ENCODE measurements around the gene MRPL55.

MRPL55 gene

DNA sequence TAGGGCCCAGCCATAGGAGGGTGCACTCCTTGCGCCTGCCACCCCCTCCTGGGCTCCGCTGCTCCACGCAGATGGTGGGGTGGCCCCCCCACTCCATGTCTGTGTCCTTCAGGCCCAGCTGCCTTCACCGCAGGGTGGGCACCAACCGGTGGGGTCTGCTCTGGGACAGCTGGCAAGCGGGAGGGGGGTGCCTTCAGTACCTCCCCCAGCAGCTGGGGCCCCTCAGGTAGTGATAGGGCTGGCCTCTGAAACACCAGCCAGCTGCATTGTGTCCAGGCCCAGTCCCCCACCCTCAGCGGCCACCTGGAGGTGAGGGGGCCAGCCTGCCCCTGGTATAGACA lies 41.0 kb upstream of the MRPL55 start:
- TF ChIP-seq YY1 (IDR thresholded peaks at IDR 0.05; ENCODE audit: low read depth) = no peak

- TF ChIP-seq EP300 (IDR thresholded peaks at IDR 0.05; ENCODE audit: borderline replicate concordance) = no peak
Measured at GRCh38 chr1:228149406-228150119, 40.5 kb upstream of the MRPL55 start, which contains the start of gene GJC2. Gene GJC2, plus strand, starts transcription at chr1:228149930. Its CDS starts 7,829 bp downstream, at chr1:228157759.

DNA sequence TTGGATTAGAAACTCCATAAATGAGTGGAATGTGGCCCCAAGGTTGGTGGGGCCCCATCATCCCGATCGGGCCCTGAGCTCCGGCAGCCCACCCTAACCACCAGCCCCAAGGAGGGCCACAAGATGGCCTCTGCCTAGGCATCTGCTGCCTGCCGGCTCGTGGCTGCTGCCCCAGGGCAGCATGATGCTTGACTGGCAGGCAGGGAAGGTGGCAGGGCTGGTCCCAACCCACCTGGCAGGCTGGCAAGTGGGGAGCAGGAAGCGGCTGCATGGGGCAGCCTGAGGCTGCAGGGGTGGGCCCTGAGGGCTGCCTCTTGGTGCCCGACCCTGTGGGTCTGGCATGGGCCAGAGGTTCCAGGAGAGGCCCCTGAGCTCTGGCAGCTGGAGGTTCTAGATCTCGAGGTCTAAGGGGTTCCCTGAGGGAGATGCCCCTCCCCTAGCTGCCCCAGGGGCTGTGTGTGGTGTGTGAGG lies 39.9 kb upstream of the MRPL55 start:
- TF ChIP-seq REST (IDR thresholded peaks at IDR 0.05; ENCODE audit: low read depth) (no peak), EGR1 (IDR thresholded peaks at IDR 0.05) (no peak), TCF12 (IDR thresholded peaks at IDR 0.05; ENCODE audit: low read depth) (no peak), EP300 (IDR thresholded peaks at IDR 0.05; ENCODE audit: borderline replicate concordance) (no peak), CEBPB (IDR thresholded peaks at IDR 0.05) (no peak), TAF1 (IDR thresholded peaks at IDR 0.05; ENCODE audit: low read depth) (no peak), MAX (IDR thresholded peaks at IDR 0.05) (no peak), TEAD4 (IDR thresholded peaks at IDR 0.05) (no peak), ZBTB7A (IDR thresholded peaks at IDR 0.05; ENCODE audit: low read depth) (no peak), USF1 (IDR thresholded peaks at IDR 0.05) (no peak), CREB1 (IDR thresholded peaks at IDR 0.05; ENCODE audit: low read depth) (no peak)

- TF ChIP-seq RAD21 (IDR thresholded peaks at IDR 0.05; ENCODE audit: low read depth) (no peak), TEAD4 (IDR thresholded peaks at IDR 0.05) (no peak), ZBTB7A (IDR thresholded peaks at IDR 0.05; ENCODE audit: low read depth) (no peak), FOXM1 (IDR thresholded peaks at IDR 0.05; ENCODE audit: borderline replicate concordance, low read depth) (no peak), YY1 (IDR thresholded peaks at IDR 0.05; ENCODE audit: low read depth) (no peak), MAX (IDR thresholded peaks at IDR 0.05) (no peak), EGR1 (IDR thresholded peaks at IDR 0.05) (no peak)
Measured at GRCh38 chr1:228148196-228148861, 39.2 kb upstream of the MRPL55 start.

DNA sequence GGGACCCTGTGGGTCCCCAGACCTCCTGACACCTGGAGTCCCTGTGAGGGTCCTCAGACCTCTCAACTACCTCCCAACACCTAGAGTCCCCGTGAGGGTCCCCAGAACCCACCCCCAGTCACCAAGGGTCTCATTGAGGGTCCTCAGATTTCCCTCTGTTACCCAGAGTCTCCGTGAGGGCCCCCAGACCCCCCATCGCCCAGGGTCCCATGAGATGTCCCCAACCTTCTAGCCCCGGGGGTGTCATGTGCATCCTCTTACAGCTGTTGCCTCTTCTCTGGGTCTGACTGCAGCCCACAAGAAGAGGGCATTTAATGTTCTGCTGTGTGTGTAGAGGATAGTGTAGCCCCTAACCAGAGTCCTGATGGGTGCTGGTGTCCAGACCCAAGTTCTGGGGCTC lies 38.7 kb upstream of the MRPL55 start:
- no peak for TF ChIP-seq NFIC (IDR thresholded peaks at IDR 0.05)
- no peak for TF ChIP-seq TAF1 (IDR thresholded peaks at IDR 0.05; ENCODE audit: low read depth)

GRCh38 chr1:228147151-228147693 lies 38.1 kb upstream of the MRPL55 start:
- no peak for TF ChIP-seq MAX (IDR thresholded peaks at IDR 0.05)
- TF ChIP-seq CREB1 (IDR thresholded peaks at IDR 0.05; ENCODE audit: low read depth) = no peak
- TF ChIP-seq ZBTB7A (IDR thresholded peaks at IDR 0.05; ENCODE audit: low read depth) = no peak
- no peak for TF ChIP-seq TAF1 (IDR thresholded peaks at IDR 0.05; ENCODE audit: low read depth)
- TF ChIP-seq RAD21 (IDR thresholded peaks at IDR 0.05; ENCODE audit: low read depth) = no peak
- TF ChIP-seq NFIC (IDR thresholded peaks at IDR 0.05) = no peak
- TF ChIP-seq YY1 (IDR thresholded peaks at IDR 0.05; ENCODE audit: low read depth) = no peak
- no peak for TF ChIP-seq FOXM1 (IDR thresholded peaks at IDR 0.05; ENCODE audit: borderline replicate concordance, low read depth)

DNA sequence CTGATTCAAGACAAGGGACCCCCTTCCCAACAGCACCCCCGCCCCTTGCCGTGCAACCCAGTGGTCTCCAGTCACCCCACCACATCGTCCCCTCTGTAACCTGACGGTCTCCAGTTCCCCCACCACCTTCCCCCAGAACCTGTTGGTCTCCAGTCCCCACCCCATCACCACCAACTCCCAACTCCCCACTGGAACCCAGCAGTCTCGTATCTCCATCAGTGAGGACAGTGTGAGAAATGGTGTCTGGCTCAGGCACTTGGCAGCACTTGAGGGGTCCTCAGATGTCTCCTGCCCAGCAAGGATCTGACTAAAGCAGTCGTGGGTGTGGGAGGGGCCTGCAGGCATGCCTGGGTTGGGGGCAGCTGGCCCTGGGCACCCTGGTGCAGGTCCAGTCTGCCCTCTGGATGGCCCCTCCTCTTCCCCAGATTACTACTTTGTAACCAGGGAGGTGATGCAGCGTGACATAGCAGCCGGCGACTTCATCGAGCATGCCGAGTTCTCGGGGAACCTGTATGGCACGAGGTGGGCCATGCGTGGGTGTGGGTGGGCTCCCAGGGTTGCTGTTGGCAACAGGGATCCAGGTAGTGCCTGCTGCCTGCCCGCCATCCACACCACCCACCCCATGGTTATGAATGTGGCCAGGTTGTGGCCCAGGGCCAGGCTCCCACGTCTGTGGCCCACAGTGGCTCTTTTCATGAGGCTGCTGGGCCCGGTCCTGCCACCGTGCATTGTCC lies 37.5 kb upstream of the MRPL55 start:
- TF ChIP-seq CREB1 (IDR thresholded peaks at IDR 0.05; ENCODE audit: low read depth) = no peak
- no peak for TF ChIP-seq YY1 (IDR thresholded peaks at IDR 0.05; ENCODE audit: low read depth)
- TF ChIP-seq FOXM1 (IDR thresholded peaks at IDR 0.05; ENCODE audit: borderline replicate concordance, low read depth) = no peak
- TF ChIP-seq TEAD4 (IDR thresholded peaks at IDR 0.05) = no peak
- TF ChIP-seq RAD21 (IDR thresholded peaks at IDR 0.05; ENCODE audit: low read depth) = no peak
- no peak for TF ChIP-seq TAF1 (IDR thresholded peaks at IDR 0.05; ENCODE audit: low read depth)
- TF ChIP-seq NFIC (IDR thresholded peaks at IDR 0.05) = no peak
